ENCODE measurements around the gene ERBB3.

Gene ERBB3

DNA sequence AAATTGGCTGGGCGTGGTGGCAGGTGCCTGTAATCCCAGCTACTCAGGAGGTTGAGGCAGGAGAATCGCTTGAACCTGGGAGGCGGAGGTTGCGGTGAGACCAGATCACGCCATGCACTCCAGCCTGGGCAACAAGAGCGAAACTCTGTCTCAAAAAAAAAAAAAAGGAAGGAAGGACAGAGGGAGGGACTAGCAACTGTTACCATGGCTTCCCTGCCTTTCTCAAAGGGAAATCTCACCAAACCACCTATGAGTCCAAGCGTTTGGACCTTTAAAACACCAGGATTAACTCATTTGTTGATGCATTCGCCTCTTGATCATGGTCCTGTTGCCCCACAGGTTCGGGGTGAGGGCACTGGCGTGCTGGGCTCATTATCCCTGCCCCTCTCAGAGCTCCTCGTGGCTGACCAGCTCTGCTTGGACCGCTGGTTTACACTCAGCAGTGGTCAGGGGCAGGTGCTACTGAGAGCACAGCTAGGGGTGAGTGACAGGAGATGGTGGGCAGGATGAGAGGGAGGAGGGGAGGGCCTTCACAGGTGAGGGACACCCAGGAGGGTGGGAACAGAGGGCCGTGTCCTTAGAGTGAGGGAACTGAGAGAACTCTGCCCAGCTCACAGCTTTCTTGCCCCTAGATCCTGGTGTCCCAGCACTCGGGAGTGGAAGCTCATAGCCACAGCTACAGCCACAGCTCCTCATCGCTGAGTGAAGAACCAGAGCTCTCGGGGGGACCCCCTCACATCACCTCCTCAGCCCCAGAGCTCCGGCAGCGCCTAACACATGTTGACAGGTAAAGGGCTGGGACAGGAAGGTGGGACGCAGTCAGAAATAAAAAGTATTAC lies 62.2 kb downstream of the ERBB3 start:
- Histone ChIP-seq H3K4me1 (ENCODE audit: control insufficient read depth, insufficient read depth, low read length) (no peaks in the 10 kb centered on the region), H3K27ac (ENCODE audit: low read depth, low read length) (no peak overlapping the region), H3K27me3 (ENCODE audit: control insufficient read depth, insufficient read depth, low read length) (no peaks in the 10 kb centered on the region), H3K4me3 (ENCODE audit: low read depth, low read length) (no peak overlapping the region), H3K9me3 (ENCODE audit: control insufficient read depth, insufficient read depth, low read length) (0 out of 2 replicates have a peak, but pooled peaks cover 4% of the 10 kb centered on the region), H3K36me3 (ENCODE audit: control insufficient read depth, insufficient read depth, low read length) (peaks cover 79% of the 10 kb centered on the region), H3K9ac (ENCODE audit: low read depth, low read length) (no peak overlapping the region)

DNA sequence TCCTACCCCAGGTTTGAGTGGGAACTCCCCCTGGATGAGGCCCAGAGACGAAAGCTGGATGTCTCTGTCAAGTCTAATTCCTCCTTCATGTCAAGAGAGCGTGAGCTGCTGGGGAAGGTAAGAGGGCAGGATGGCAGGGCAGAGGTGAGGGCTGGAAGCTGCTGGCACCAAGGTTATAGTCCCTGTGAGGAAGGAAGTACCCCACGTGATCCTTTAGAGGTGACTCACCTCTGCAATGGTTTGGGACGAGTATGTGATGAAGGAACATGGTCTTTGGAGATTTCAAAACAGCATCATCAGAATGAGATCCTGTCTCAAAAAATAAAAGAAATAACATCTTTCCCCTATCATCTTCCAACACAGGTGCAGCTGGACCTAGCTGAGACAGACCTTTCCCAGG lies 63.3 kb downstream of the ERBB3 start:
- no peak overlapping the region for H3K27ac ChIP-seq (ENCODE audit: low read depth, low read length)
- H3K4me3 ChIP-seq (ENCODE audit: low read depth, low read length), result no peak overlapping the region
- H3K9ac ChIP-seq (ENCODE audit: low read depth, low read length), result no peak overlapping the region
- H3K4me1 ChIP-seq (ENCODE audit: control insufficient read depth, insufficient read depth, low read length), result no peaks in the 10 kb centered on the region
- H3K9me3 ChIP-seq (ENCODE audit: control insufficient read depth, insufficient read depth, low read length), result 0 out of 2 replicates have a peak, but pooled peaks cover 4% of the 10 kb centered on the region
- peaks cover 68% of the 10 kb centered on the region for H3K36me3 ChIP-seq (ENCODE audit: control insufficient read depth, insufficient read depth, low read length)
- H3K27me3 ChIP-seq (ENCODE audit: control insufficient read depth, insufficient read depth, low read length), result no peaks in the 10 kb centered on the region

DNA sequence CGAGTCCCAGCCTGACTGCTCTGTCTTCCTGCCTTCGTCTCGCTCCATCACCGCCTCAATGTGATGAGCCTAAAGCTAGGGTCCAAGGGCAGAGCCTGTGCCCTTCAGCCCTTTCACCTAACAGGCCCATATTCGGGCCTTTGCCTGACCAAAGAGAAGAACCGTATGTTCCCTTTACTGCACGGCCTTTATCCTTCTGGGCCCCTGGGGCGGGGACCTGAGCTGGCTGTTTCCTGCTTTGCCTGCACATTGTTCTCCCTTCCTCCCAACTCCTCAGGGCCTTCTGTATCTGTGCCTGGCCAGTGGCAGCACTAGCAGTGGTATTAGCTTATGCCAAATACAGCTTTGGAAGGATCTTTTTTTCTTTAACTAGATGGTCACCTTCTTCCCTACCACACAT lies 63.9 kb downstream of the ERBB3 start:
- Histone ChIP-seq H3K4me1 (ENCODE audit: control insufficient read depth, insufficient read depth, low read length) (no peaks in the 10 kb centered on the region), H3K36me3 (ENCODE audit: control insufficient read depth, insufficient read depth, low read length) (peaks cover 62% of the 10 kb centered on the region), H3K9me3 (ENCODE audit: control insufficient read depth, insufficient read depth, low read length) (0 out of 2 replicates have a peak, but pooled peaks cover 4% of the 10 kb centered on the region), H3K9ac (ENCODE audit: low read depth, low read length) (no peak overlapping the region), H3K4me3 (ENCODE audit: low read depth, low read length) (no peak overlapping the region), H3K27ac (ENCODE audit: low read depth, low read length) (no peak overlapping the region), H3K27me3 (ENCODE audit: control insufficient read depth, insufficient read depth, low read length) (no peaks in the 10 kb centered on the region)

DNA sequence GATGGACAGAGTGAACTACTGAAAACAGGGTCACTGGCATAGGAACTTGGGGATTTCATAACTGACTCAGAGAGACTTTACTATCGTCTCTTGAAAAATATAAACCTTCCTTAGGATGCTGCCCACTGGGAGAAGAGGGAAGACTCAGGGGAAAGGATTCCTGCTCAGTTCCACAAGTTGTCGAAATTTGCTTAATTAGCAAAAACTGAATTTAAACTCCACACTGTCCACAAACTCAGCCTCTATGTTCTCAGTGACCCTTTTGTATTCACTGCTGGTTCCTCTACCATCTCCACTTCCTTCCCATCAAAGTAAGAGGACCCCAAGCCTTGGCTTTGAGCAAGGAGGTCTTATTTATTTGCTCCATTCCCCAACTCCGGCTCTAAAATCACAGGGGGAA lies 65.3 kb downstream of the ERBB3 start:
- Histone ChIP-seq H3K4me1 (ENCODE audit: control insufficient read depth, insufficient read depth, low read length) (no peaks in the 10 kb centered on the region), H3K27ac (ENCODE audit: low read depth, low read length) (no peak overlapping the region), H3K27me3 (ENCODE audit: control insufficient read depth, insufficient read depth, low read length) (no peaks in the 10 kb centered on the region), H3K36me3 (ENCODE audit: control insufficient read depth, insufficient read depth, low read length) (peaks cover 55% of the 10 kb centered on the region), H3K9me3 (ENCODE audit: control insufficient read depth, insufficient read depth, low read length) (0 out of 2 replicates have a peak, but pooled peaks cover 4% of the 10 kb centered on the region), H3K9ac (ENCODE audit: low read depth, low read length) (no peak overlapping the region), H3K4me3 (ENCODE audit: low read depth, low read length) (no peak overlapping the region)

DNA sequence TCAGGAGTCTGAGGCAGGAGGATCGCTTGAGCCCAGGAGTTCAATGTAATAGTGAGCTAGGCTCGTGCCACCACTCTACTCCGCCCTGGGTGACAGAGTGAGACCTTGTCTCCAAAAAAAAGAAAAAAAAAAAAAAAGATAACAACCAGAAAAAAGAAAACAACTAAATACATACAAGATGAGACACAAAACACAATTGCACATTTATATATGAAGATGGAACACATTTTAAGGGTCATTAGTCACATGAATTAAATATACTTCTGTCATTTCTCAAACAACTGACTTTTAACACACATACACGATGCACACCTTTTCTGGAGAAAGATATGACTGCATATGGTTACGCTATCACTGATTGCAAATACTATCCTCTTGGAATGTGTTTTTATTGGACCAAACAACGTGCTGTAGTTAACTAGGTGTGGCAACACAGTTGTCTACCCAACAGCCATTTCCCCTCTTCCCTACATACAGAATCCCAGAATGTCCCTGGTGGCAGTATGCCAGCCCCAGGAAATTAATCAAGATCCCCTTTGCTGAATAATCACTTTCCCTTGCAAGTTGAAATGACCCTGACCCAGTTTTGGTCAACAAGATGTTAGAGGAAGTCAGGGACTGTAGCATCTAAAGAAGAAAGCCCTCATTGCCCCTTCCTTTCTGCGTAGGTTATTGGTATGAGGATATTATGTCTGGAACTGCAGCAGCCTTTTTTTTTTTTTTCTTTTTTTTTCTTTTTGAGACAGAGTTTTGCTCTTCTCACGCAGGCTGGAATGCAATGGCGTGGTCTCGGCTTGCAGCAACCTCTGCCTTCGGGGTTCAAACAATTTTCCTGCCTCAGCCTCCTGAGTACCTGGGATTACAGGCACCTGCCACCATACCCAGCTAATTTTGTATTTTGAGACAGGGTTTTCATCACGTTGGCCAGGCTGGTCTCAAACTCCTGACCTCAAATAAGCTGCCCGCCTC lies 66.8 kb downstream of the ERBB3 start:
- Histone ChIP-seq H3K9me3 (ENCODE audit: control insufficient read depth, insufficient read depth, low read length) (no peaks in the 10 kb centered on the region), H3K36me3 (ENCODE audit: control insufficient read depth, insufficient read depth, low read length) (peaks cover 43% of the 10 kb centered on the region), H3K4me1 (ENCODE audit: control insufficient read depth, insufficient read depth, low read length) (0 out of 2 replicates have a peak, but pooled peaks cover 3% of the 10 kb centered on the region), H3K27ac (ENCODE audit: low read depth, low read length) (no peak overlapping the region), H3K4me3 (ENCODE audit: low read depth, low read length) (no peak overlapping the region), H3K9ac (ENCODE audit: low read depth, low read length) (no peak overlapping the region), H3K27me3 (ENCODE audit: control insufficient read depth, insufficient read depth, low read length) (no peaks in the 10 kb centered on the region)

DNA sequence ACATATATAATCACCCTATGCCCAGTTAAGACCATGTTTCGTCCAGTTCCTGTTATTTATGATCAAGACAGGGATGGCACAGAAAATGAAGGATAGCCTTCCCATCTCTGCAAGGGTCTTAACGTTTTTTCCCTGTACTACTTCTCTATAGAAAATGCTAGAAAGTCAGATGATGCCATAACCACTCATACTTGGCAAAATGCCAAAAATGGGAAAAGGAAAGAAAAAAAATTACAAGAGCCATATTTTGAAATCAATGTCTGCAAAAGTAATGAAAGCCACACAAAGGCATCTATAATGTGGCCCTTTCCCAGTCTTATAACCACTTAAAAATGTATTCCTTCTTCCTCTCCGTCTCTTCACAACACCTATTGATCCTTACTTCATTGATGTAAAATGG lies 70.6 kb downstream of the ERBB3 start:
- Histone ChIP-seq H3K9ac (ENCODE audit: low read depth, low read length) (no peak overlapping the region), H3K9me3 (ENCODE audit: control insufficient read depth, insufficient read depth, low read length) (no peaks in the 10 kb centered on the region), H3K36me3 (ENCODE audit: control insufficient read depth, insufficient read depth, low read length) (peaks cover 22% of the 10 kb centered on the region), H3K4me3 (ENCODE audit: low read depth, low read length) (no peak overlapping the region), H3K27me3 (ENCODE audit: control insufficient read depth, insufficient read depth, low read length) (no peaks in the 10 kb centered on the region), H3K4me1 (ENCODE audit: control insufficient read depth, insufficient read depth, low read length) (peaks cover 10% of the 10 kb centered on the region; the same call in 1 of the 2 replicates), H3K27ac (ENCODE audit: low read depth, low read length) (no peak overlapping the region)

DNA sequence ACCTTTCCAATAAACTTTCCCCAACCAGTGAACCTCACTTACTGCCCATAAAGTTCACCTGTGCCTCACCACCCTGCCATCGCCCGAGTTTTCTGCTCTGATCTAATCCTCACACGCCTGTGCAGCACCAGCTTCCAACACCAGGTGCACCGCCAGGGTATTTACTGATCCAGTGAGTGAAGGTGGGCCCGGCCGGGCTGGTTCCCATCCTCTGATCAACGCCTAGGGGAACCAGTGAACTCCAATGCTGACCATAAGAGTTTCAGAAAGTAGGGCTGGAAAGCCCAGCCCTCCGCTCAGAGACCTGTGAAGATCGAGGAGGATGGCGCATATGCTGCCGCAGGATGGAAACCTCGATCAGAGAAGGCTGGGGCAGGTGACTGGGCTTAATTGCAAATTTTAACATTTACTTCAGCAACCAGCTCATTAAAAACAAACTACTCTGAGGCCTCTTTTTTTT lies 71.7 kb downstream of the ERBB3 start:
- Histone ChIP-seq H3K9me3 (ENCODE audit: control insufficient read depth, insufficient read depth, low read length) (no peaks in the 10 kb centered on the region), H3K27ac (ENCODE audit: low read depth, low read length) (peak overlapping the region; percentile 98), H3K9ac (ENCODE audit: low read depth, low read length) (peak overlapping the region; percentile 79), H3K4me3 (ENCODE audit: low read depth, low read length) (peak overlapping the region; percentile 92), H3K36me3 (ENCODE audit: control insufficient read depth, insufficient read depth, low read length) (peaks cover 27% of the 10 kb centered on the region), H3K27me3 (ENCODE audit: control insufficient read depth, insufficient read depth, low read length) (no peaks in the 10 kb centered on the region), H3K4me1 (ENCODE audit: control insufficient read depth, insufficient read depth, low read length) (peaks cover 10% of the 10 kb centered on the region; the same call in 1 of the 2 replicates)

DNA sequence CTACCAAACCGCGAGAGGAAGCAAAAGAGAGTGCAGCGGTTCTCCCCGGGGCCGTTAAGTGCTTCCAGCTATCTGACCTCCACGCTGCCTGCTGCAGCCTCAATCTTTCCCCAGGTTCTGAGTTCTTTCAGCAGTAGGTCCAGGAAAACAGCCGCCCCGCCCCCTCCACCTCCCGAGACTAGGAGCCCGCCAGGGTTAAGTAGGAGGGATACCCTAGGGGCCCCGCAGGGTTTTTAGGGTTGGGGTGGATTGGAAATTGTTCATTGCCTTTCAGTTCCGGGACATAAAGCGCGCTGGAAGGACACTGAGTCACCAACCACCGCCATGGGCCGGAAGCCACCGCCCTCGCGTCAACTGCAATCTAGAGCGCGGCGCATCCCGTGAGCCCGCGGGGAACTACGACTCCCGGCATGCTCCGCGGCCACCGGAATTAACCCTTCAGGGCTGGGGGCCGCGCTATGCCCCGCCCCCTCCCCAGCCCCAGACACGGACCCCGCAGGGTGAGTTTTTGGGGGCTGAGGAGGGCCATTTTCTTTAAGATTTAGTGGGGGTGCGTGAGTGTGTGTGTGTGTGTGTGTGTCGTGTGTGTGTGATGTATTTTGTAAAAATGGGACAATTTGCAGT lies 72.3 kb downstream of the ERBB3 start, which contains the start of gene MYL6B:
MYL6B (plus strand) TSS at position 456 of the 624 bp plus-strand sequence. CDS start 1,332 bp downstream, outside the sequence.
- Histone ChIP-seq H3K36me3 (ENCODE audit: control insufficient read depth, insufficient read depth, low read length) (peaks cover 27% of the 10 kb centered on the region), H3K4me3 (ENCODE audit: low read depth, low read length) (peak within 1 kb of the TSS; percentile 92), H3K4me1 (ENCODE audit: control insufficient read depth, insufficient read depth, low read length) (peaks cover 10% of the 10 kb centered on the region; the same call in 1 of the 2 replicates), H3K9me3 (ENCODE audit: control insufficient read depth, insufficient read depth, low read length) (no peaks in the 10 kb centered on the region), H3K27ac (ENCODE audit: low read depth, low read length) (peak within 1 kb of the TSS; percentile 98), H3K27me3 (ENCODE audit: control insufficient read depth, insufficient read depth, low read length) (no peaks in the 10 kb centered on the region), H3K9ac (ENCODE audit: low read depth, low read length) (peak within 1 kb of the TSS; percentile 79)

Measured in HUES48 (cell line).